CD4-positive, CD25-positive, alpha-beta regulatory T cell (primary cell): ENCODE measurements around the gene NLRP11. TPM values are rescaled to one million over a fixed set of nuclear protein-coding genes. Genes with fewer than 3 reads are reported as not detected.

Source experiments
- ATAC-seq, 2 donors: fragments of 150-1000 bp; cut with Tn5 transposase; one replicate each; pipeline ENCODE4 v1.10.0; 2021; ENCODE audit warnings: low read depth in 2 of 2, moderate number of reproducible peaks in 2 of 2, moderate library complexity in 1 of 2
- DNase-seq, 3 donors: peaks; one replicate each; pipeline versions ENCODE4 v3.0.0 to v3.0.0-alpha.2; 2012 to 2022; ENCODE audit warnings: mixed read lengths in 1 of 3
- H3K27ac ChIP-seq: one replicate; pipeline ENCODE4 v1.7.0; 2013; ENCODE audit warnings: mild to moderate bottlenecking, low read length; ENCODE audit not compliant: insufficient read depth, poor library complexity, severe bottlenecking
- H3K27me3 ChIP-seq: one replicate; pipeline ENCODE4 v1.7.0; 2013; ENCODE audit warnings: low read length; ENCODE audit not compliant: control insufficient read depth, insufficient read depth
- H3K36me3 ChIP-seq: one replicate; pipeline ENCODE4 v1.7.0; 2013; ENCODE audit warnings: mild to moderate bottlenecking, low read length, moderate library complexity; ENCODE audit not compliant: control insufficient read depth, insufficient read depth
- H3K4me1 ChIP-seq: 2 replicates; pipeline ENCODE4 v1.7.0; 2013; ENCODE audit warnings: mild to moderate bottlenecking, low read length; ENCODE audit not compliant: insufficient read depth, control insufficient read depth, poor library complexity, severe bottlenecking
- H3K4me3 ChIP-seq: one replicate; pipeline ENCODE4 v1.7.0; 2013; ENCODE audit warnings: low read depth, mild to moderate bottlenecking, low read length, moderate library complexity
- H3K9me3 ChIP-seq, 2 experiments: 1 replicate in 1 of 2; 2 replicates in 1 of 2; pipeline ENCODE4 v1.7.0; 2013; ENCODE audit warnings: low read length in 2 of 2, mild to moderate bottlenecking in 1 of 2, moderate library complexity in 1 of 2; ENCODE audit not compliant: control insufficient read depth in 2 of 2
- H3K27ac Mint-ChIP-seq, 3 donors: one replicate each; pipeline ENCODE4 v1.8.0; 2020 to 2022; ENCODE audit warnings: mild to moderate bottlenecking in 3 of 3, mixed read lengths in 3 of 3, moderate library complexity in 2 of 3
- H3K27me3 Mint-ChIP-seq: one replicate; pipeline ENCODE4 v1.8.0; 2022; ENCODE audit warnings: mild to moderate bottlenecking, mixed read lengths
- H3K36me3 Mint-ChIP-seq: one replicate; pipeline ENCODE4 v1.8.0; 2020; ENCODE audit warnings: mixed read lengths
- H3K4me1 Mint-ChIP-seq, 4 donors: one replicate each; pipeline ENCODE4 v1.8.0; 2020 to 2022; ENCODE audit warnings: mixed read lengths in 4 of 4, mild to moderate bottlenecking in 1 of 4
- H3K4me3 Mint-ChIP-seq, 4 donors: one replicate each; pipeline ENCODE4 v1.8.0; 2020 to 2022; ENCODE audit warnings: mild to moderate bottlenecking in 4 of 4, mixed read lengths in 4 of 4, moderate library complexity in 3 of 4
- H3K9me3 Mint-ChIP-seq, 7 donors: one replicate each; pipeline ENCODE4 v1.8.0; 2020 to 2022; ENCODE audit warnings: mixed read lengths in 7 of 7, mild to moderate bottlenecking in 3 of 7, moderate library complexity in 2 of 7
- polyA plus RNA-seq, 4 donors: library from polyadenylated mRNA; unstranded; fragments of 300-500 nt; fragmentation: Illumina TruSeq; gene quantifications; one replicate each; pipeline ENCODE4 v1.2.3, GENCODE V29; 2021
- total RNA-seq: library from RNA; stranded (reverse); gene quantifications from one replicate; pipeline ENCODE4 v1.2.3, GENCODE V29; 2022

NLRP11 gene
- total and polyA plus RNA-seq, 5 donors from 2014 or later, result not detected

- H3K4me3 Mint-ChIP-seq, result no peak overlapping the region
- no peak overlapping the region for H3K27ac ChIP-seq
- H3K4me3 ChIP-seq, result no peak overlapping the region
- no peaks in the 10 kb centered on the region for H3K36me3 Mint-ChIP-seq
- ATAC-seq, result no peak
- no peak overlapping the region for H3K27ac Mint-ChIP-seq
- H3K9me3 Mint-ChIP-seq, result peaks cover 0 to 5% (median 3%) of the 10 kb centered on the region in 7 donors
- peaks cover 0 to 2% of the 10 kb centered on the region in 2 experiments for H3K9me3 ChIP-seq
- no peaks in the 10 kb centered on the region for H3K27me3 ChIP-seq
- no peak for DNase-seq
- H3K4me1 ChIP-seq, result no peaks in the 10 kb centered on the region
- H3K27me3 Mint-ChIP-seq, result no peaks in the 10 kb centered on the region
- H3K36me3 ChIP-seq, result no peaks in the 10 kb centered on the region
- H3K4me1 Mint-ChIP-seq, result no peaks in the 10 kb centered on the region
These were observed 25.4 kb upstream of the NLRP11 start for GRCh38 chr19:55857149-55857548.

GRCh38 chr19:55855160-55855559, 23.4 kb upstream of the NLRP11 start:
- no peak overlapping the region for H3K4me3 Mint-ChIP-seq
- no peak overlapping the region for H3K27ac ChIP-seq
- no peaks in the 10 kb centered on the region for H3K4me1 ChIP-seq
- no peaks in the 10 kb centered on the region for H3K36me3 ChIP-seq
- H3K27me3 ChIP-seq, result no peaks in the 10 kb centered on the region
- H3K4me3 ChIP-seq, result no peak overlapping the region
- DNase-seq (no peak), ATAC-seq (no peak)
- H3K9me3 Mint-ChIP-seq, result peaks cover 0 to 9% (median 5%) of the 10 kb centered on the region in 7 donors
- H3K27ac Mint-ChIP-seq, result no peak overlapping the region
- H3K4me1 Mint-ChIP-seq, result no peaks in the 10 kb centered on the region
- peaks cover 0 to 2% of the 10 kb centered on the region in 2 experiments for H3K9me3 ChIP-seq
- no peaks in the 10 kb centered on the region for H3K27me3 Mint-ChIP-seq
- no peaks in the 10 kb centered on the region for H3K36me3 Mint-ChIP-seq

GRCh38 chr19:55838906-55839305, 7.1 kb upstream of the NLRP11 start:
- H3K4me3 ChIP-seq, result no peak overlapping the region
- Mint-ChIP-seq H3K27ac (no peak overlapping the region), H3K9me3 (peaks cover 0 to 10% (median 7%) of the 10 kb centered on the region in 7 donors), H3K4me3 (no peak overlapping the region), H3K36me3 (no peaks in the 10 kb centered on the region), H3K4me1 (no peaks in the 10 kb centered on the region), H3K27me3 (no peaks in the 10 kb centered on the region)
- no peaks in the 10 kb centered on the region for H3K36me3 ChIP-seq
- H3K27me3 ChIP-seq, result no peaks in the 10 kb centered on the region
- H3K9me3 ChIP-seq, result peaks cover 0 to under 1% of the 10 kb centered on the region in 2 experiments
- no peak overlapping the region for H3K27ac ChIP-seq
- no peak for DNase-seq
- H3K4me1 ChIP-seq, result no peaks in the 10 kb centered on the region
- no peak for ATAC-seq

GRCh38 chr19:55838251-55838650, 6.5 kb upstream of the NLRP11 start:
- ATAC-seq (no peak), DNase-seq (no peak)
- Histone ChIP-seq H3K9me3 (no peaks in the 10 kb centered on the region), H3K4me3 (no peak overlapping the region), H3K27ac (no peak overlapping the region), H3K27me3 (no peaks in the 10 kb centered on the region), H3K4me1 (no peaks in the 10 kb centered on the region), H3K36me3 (no peaks in the 10 kb centered on the region)
- no peaks in the 10 kb centered on the region for H3K27me3 Mint-ChIP-seq
- H3K4me3 Mint-ChIP-seq, result no peak overlapping the region
- H3K27ac Mint-ChIP-seq, result no peak overlapping the region
- H3K9me3 Mint-ChIP-seq, result peaks cover 0 to 10% (median 5%) of the 10 kb centered on the region in 7 donors
- H3K4me1 Mint-ChIP-seq, result no peaks in the 10 kb centered on the region
- no peaks in the 10 kb centered on the region for H3K36me3 Mint-ChIP-seq

GRCh38 chr19:55836340-55836739, 4.5 kb upstream of the NLRP11 start, which contains the start of gene NLRP4:
Gene NLRP4, plus strand, starts transcription at chr19:55836540. Its CDS starts 15,541 bp downstream, at chr19:55852081.
- peaks cover 0 to 10% (median 3%) of the 10 kb centered on the region in 7 donors for H3K9me3 Mint-ChIP-seq
- no peaks in the 10 kb centered on the region for H3K27me3 Mint-ChIP-seq
- Histone ChIP-seq H3K4me1 (no peaks in the 10 kb centered on the region), H3K4me3 (no peak within 1 kb of the TSS), H3K9me3 (no peaks in the 10 kb centered on the region), H3K27ac (no peak within 1 kb of the TSS), H3K36me3 (no peaks in the 10 kb centered on the region), H3K27me3 (no peaks in the 10 kb centered on the region)
- no peak for ATAC-seq
- no peaks in the 10 kb centered on the region for H3K36me3 Mint-ChIP-seq
- no peak for DNase-seq
- H3K27ac Mint-ChIP-seq, result no peak within 1 kb of the TSS
- no peak within 1 kb of the TSS for H3K4me3 Mint-ChIP-seq
- H3K4me1 Mint-ChIP-seq, result no peaks in the 10 kb centered on the region

- ATAC-seq (no peak), DNase-seq (no peak)
- Mint-ChIP-seq H3K4me1 (no peaks in the 10 kb centered on the region), H3K9me3 (peaks cover 0 to 10% (median 2%) of the 10 kb centered on the region in 7 donors), H3K36me3 (no peaks in the 10 kb centered on the region), H3K4me3 (no peak overlapping the region), H3K27ac (no peak overlapping the region), H3K27me3 (no peaks in the 10 kb centered on the region)
- H3K27ac ChIP-seq, result no peak overlapping the region
- no peaks in the 10 kb centered on the region for H3K9me3 ChIP-seq
- H3K27me3 ChIP-seq, result no peaks in the 10 kb centered on the region
- H3K4me3 ChIP-seq, result no peak overlapping the region
- no peaks in the 10 kb centered on the region for H3K36me3 ChIP-seq
- no peaks in the 10 kb centered on the region for H3K4me1 ChIP-seq
These were observed 877 bp upstream of the NLRP11 start for GRCh38 chr19:55832676-55833075.

- H3K27ac Mint-ChIP-seq, result no peak overlapping the region
- no peaks in the 10 kb centered on the region for H3K36me3 Mint-ChIP-seq
- H3K9me3 ChIP-seq, result no peaks in the 10 kb centered on the region
- no peak overlapping the region for H3K4me3 ChIP-seq
- ATAC-seq (no peak), DNase-seq (no peak)
- H3K4me1 ChIP-seq, result no peaks in the 10 kb centered on the region
- H3K4me3 Mint-ChIP-seq, result no peak overlapping the region
- peaks cover 0 to 10% (median 0%) of the 10 kb centered on the region in 7 donors for H3K9me3 Mint-ChIP-seq
- H3K4me1 Mint-ChIP-seq, result no peaks in the 10 kb centered on the region
- no peaks in the 10 kb centered on the region for H3K27me3 ChIP-seq
- no peak overlapping the region for H3K27ac ChIP-seq
- H3K36me3 ChIP-seq, result no peaks in the 10 kb centered on the region
- H3K27me3 Mint-ChIP-seq, result no peaks in the 10 kb centered on the region
These were observed 1.1 kb downstream of the NLRP11 start for GRCh38 chr19:55830656-55831055.

GRCh38 chr19:55820037-55820436, 11.8 kb downstream of the NLRP11 start:
- Histone ChIP-seq H3K27me3 (no peaks in the 10 kb centered on the region), H3K4me3 (no peak overlapping the region), H3K27ac (no peak overlapping the region), H3K4me1 (no peaks in the 10 kb centered on the region), H3K9me3 (no peaks in the 10 kb centered on the region), H3K36me3 (no peaks in the 10 kb centered on the region)
- H3K4me1 Mint-ChIP-seq, result no peaks in the 10 kb centered on the region
- DNase-seq (no peak), ATAC-seq (no peak)
- H3K27me3 Mint-ChIP-seq, result no peaks in the 10 kb centered on the region
- H3K9me3 Mint-ChIP-seq, result peaks cover 0 to 4% (median 0%) of the 10 kb centered on the region in 7 donors
- no peaks in the 10 kb centered on the region for H3K36me3 Mint-ChIP-seq
- no peak overlapping the region for H3K27ac Mint-ChIP-seq
- no peak overlapping the region for H3K4me3 Mint-ChIP-seq
